GM12891 (cell line): ENCODE results near the gene PKD2.

ENCODE experiments used
- POLR2A ChIP-seq: IDR thresholded peaks from 2 replicates; pipeline ENCODE4 v1.6.1; 2011; ENCODE audit warnings: low read depth, low read length, control low read depth
- POLR2AphosphoS5 ChIP-seq: IDR thresholded peaks from 2 replicates; pipeline ENCODE4 v1.6.1; 2011; ENCODE audit warnings: low read depth, low read length, control low read depth
- SPI1 ChIP-seq: IDR thresholded peaks from 2 replicates; pipeline ENCODE4 v1.6.1; 2011; ENCODE audit warnings: low read depth, low read length, control low read depth
- TAF1 ChIP-seq: IDR thresholded peaks from 2 replicates; pipeline ENCODE4 v1.6.1; 2011; ENCODE audit warnings: low read depth, low read length, control low read depth

DNA sequence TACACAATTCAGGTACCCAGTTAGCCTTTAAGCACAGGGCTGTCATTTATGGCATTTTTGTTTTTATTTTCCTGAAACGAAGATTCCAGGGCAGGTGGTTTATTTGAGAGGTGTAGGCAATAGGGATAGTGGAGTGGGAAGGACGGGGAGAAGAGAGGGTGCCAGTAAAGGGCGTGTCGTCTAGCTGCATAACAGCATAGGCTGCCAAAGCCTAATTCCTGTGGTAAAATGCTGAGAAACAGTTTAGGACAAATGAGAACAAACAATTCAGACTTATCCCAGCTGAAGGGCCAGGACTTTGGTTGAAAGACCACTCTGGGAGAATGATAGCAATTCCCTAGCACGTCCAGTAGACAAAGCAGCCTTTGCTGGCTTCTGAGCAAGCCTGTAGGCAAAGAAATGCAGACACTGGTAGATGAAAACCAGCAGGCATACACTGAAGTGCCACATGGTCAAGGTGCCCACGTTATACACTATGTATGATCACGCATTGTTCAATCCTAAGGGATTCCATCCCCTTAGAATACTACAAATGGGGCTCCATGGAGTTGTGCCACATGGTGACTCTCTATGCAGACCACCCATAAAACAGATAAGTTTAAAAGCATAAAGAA, 70.6 kb downstream of the PKD2 start:
- no peak for TF ChIP-seq SPI1
- TF ChIP-seq POLR2A, result no peak
- no peak for TF ChIP-seq TAF1
- no peak for TF ChIP-seq POLR2AphosphoS5
